ENCODE data around the gene STEAP3.

STEAP3 gene

DNA sequence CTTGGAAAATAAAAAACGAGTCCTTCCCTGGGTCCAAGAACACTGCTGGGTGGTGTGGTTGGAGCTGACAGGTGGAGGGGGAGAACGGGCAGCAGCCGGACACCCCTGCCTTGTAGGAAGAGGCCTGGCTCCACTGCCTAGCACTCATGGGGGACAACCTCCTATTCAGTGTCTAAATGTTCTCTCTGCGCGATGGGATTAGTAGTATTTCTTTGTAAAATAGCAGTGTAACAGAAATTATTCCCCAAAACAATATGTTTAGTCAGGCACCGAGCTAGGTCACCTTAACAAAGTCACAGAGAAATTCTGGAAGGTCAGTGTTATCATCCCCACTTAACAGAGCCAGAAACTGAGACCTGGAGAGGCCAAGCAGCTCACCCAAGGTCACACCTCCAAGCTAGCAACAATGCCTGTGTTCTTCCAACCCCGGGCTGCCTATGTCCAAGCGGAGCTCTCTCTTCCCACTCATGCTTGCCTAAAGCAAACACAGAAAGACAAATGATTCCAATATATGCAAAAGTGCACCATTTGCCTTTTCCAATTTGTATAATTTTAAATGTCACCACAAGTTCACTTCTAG lies 68.0 kb downstream of the STEAP3 start:
- TF ChIP-seq ZFX (IDR thresholded peaks at IDR 0.05; ENCODE audit: borderline replicate concordance), result no peak
- TF ChIP-seq, protein P1, sequence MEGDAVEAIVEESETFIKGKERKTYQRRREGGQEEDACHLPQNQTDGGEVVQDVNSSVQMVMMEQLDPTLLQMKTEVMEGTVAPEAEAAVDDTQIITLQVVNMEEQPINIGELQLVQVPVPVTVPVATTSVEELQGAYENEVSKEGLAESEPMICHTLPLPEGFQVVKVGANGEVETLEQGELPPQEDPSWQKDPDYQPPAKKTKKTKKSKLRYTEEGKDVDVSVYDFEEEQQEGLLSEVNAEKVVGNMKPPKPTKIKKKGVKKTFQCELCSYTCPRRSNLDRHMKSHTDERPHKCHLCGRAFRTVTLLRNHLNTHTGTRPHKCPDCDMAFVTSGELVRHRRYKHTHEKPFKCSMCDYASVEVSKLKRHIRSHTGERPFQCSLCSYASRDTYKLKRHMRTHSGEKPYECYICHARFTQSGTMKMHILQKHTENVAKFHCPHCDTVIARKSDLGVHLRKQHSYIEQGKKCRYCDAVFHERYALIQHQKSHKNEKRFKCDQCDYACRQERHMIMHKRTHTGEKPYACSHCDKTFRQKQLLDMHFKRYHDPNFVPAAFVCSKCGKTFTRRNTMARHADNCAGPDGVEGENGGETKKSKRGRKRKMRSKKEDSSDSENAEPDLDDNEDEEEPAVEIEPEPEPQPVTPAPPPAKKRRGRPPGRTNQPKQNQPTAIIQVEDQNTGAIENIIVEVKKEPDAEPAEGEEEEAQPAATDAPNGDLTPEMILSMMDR (IDR thresholded peaks at IDR 0.05), result no peak

DNA sequence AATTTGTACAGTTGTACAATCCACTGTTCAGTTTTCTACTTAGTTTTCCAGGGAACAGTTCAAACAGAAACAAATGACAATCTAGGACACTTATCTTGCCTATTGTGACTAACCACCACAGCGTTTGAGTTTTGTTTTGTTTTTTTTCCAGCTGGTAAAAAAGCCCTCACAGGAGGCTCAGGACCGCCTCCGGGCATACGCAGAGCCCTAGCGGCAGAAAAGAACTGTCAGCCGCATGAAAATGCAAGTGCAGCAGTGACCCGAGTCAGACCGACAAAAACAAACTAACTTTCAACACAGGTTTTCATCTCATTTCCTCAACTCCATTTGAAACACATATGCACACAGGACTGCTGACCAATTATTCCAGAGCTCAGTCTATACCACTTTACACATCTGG lies 68.6 kb downstream of the STEAP3 start:
- H3K27ac ChIP-seq, result no peak overlapping the region
- TF ChIP-seq, protein P1 (IDR thresholded peaks at IDR 0.05), result no peak
- no peak for TF ChIP-seq ZFX (IDR thresholded peaks at IDR 0.05; ENCODE audit: borderline replicate concordance)

More for the DNA sequence above, 68.0 kb downstream of the STEAP3 start:
- H3K27ac ChIP-seq, result no peak overlapping the region

DNA sequence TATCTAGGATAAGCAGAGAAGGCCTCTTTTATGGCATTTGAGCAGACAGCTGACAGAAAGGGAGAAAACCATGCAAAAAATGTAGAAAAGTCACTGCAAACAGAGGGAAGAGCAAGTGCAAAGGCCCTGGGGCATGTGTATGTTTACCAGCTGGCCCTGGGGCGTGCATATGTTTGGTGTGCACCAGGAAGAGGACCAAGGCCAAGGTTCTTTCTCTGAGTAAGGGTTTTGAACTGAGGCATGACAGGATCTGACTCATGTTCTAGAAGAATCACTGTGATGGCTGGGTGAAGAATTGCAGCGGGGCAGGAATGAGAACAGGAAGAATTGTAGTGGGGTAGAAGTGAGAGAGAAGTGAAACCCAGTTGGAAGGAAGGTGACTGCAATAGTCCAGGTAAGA lies 69.6 kb downstream of the STEAP3 start:
- no peak overlapping the region for H3K27ac ChIP-seq

DNA sequence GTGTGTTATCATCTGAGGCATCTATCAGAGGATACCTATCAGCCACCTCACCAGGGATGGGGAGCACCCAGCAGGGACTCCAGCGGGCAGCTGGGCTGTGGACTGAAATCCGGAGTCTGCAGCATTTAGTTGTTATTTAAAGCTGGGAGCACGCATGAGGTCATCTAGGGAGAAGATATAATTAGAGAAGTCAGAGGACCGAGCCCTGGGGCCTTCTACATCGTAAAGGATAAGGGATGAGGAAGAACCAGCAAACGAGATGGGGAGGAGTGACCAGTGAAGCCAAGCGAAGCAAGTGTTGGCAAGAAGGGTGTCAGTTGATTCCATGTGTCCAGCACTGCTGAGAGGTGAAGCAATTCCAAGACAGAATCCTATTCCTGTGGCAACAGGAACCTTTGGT lies 70.3 kb downstream of the STEAP3 start:
- H3K27ac ChIP-seq, result no peak overlapping the region
- TF ChIP-seq ZFX (IDR thresholded peaks at IDR 0.05; ENCODE audit: borderline replicate concordance), result no peak
- TF ChIP-seq, protein P1 (IDR thresholded peaks at IDR 0.05), result no peak

More for the DNA sequence above, 69.6 kb downstream of the STEAP3 start:
- no peak for TF ChIP-seq ZFX (IDR thresholded peaks at IDR 0.05; ENCODE audit: borderline replicate concordance)
- TF ChIP-seq, protein P1 (IDR thresholded peaks at IDR 0.05), result no peak

DNA sequence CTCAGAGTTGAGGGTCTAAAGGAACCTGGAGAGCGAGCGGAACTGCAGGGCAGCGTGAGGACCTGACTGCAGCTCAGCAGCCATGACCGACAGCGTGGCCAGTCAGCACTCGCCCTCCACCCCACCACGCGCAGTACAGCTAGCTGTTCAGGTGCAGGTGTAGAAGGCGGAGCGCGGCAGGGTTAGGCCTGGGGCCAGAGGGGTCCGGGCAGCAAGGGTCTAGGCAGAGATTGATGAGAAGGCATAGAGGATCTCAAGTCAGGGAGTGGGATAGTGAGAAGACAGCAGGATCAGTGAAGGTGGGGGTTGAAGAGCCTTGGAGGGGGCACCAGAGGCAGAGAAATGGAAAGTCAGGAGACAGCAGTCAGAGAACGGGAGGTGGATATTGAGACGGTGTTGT lies 71.0 kb downstream of the STEAP3 start:
- H3K27ac ChIP-seq, result no peak overlapping the region
- TF ChIP-seq, protein P1 (IDR thresholded peaks at IDR 0.05), result no peak
- no peak for TF ChIP-seq ZFX (IDR thresholded peaks at IDR 0.05; ENCODE audit: borderline replicate concordance)

DNA sequence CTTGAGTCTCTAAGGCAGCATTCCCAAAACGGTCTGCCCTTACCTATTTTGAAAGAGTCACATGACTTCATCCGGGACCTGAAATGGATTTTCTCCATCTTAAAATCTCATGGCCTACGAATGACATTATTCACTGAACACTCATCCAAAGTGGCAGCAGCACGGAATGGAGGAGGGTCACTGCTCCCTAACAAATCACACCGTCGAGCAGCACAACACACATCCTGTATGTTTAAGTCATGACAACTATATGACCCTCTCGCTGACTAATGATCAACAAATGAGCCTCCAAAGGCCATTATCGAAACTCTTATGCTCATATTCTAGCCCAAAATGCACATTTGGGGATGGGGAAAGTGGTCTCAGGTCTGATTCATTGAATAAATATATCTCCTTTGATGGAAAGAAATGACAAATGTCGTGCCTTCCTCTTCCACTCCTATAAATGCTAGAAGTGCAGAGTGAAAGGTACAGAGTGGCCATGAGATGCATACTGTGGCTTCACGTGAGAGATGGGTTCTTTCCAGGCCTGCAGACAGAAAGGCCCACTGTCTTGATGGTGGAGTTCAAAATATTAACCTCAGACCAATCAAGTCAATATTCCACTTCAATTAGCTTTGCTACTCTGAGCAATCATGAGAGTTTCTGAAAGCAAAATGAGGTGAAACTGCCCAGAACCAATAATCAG lies 72.2 kb downstream of the STEAP3 start:
- H3K27ac ChIP-seq, result no peak overlapping the region
- no peak for TF ChIP-seq ZFX (IDR thresholded peaks at IDR 0.05; ENCODE audit: borderline replicate concordance)
- TF ChIP-seq, protein P1 (IDR thresholded peaks at IDR 0.05), result no peak

DNA sequence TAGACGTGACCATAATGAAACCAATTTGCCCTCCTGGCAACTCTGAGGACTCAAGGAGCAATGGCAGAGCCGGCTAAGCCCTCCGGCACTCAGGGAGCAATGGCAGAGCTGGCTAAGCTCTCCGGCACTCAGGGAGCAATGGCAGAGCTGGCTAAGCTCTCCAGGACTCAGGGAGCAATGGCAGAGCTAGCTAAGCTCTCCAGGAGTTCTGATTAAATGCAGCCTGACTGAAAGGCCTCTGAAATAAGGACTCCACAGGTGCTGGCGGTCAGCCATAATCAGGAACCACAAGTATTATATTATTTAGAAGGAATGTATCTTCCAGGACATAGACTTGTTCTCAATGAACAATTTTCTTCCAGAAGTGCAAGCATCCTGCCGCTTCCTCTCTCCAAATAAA lies 77.8 kb downstream of the STEAP3 start:
- H3K27ac ChIP-seq, result no peak overlapping the region
- no peak for TF ChIP-seq ZFX (IDR thresholded peaks at IDR 0.05; ENCODE audit: borderline replicate concordance)
- TF ChIP-seq, protein P1 (IDR thresholded peaks at IDR 0.05), result no peak

Measured in 22Rv1 (cell line).